Kidney epithelial cell (primary cell): ENCODE data around the gene AMY2A. TPM values are rescaled to one million over a fixed set of nuclear protein-coding genes. Genes with fewer than 3 reads are reported as not detected.
"Not testable (repeated sequence)": the region's sequence is repeated elsewhere in the genome, so short reads cannot be mapped to it uniquely, and the experiment has no call there.

Source experiments
- DNase-seq: peaks from one replicate; pipeline ENCODE4 v3.0.0-alpha.2; 2010; ENCODE audit warnings: low read depth
- H3K27me3 ChIP-seq: 2 replicates; pipeline ENCODE4 v1.6.0; 2011; ENCODE audit warnings: low read length; ENCODE audit not compliant: control insufficient read depth, insufficient read depth
- H3K36me3 ChIP-seq: 2 replicates; pipeline ENCODE4 v1.5.1; 2011; ENCODE audit warnings: low read length; ENCODE audit not compliant: control insufficient read depth, insufficient read depth
- H3K4me3 ChIP-seq: 2 replicates; pipeline ENCODE4 v1.5.1; 2011; ENCODE audit warnings: low read depth, mild to moderate bottlenecking, control low read depth, low read length
- total RNA-seq: library from RNA; depleted of rRNA; stranded (reverse); fragments of >200 nt; gene quantifications from 2 replicates; pipeline ENCODE4 v1.2.3, GENCODE V29; 2015
- TF ChIP-seq, protein P1 (sequence below): IDR thresholded peaks from 2 replicates; pipeline ENCODE4 v1.5.1; 2011; ENCODE audit warnings: mild to moderate bottlenecking, moderate library complexity, low read length, control low read depth, inconsistent platforms; ENCODE audit not compliant: insufficient read depth, poor library complexity, severe bottlenecking

The AMY2A gene
- total RNA-seq, 1 donor from 2014 or later = not detected

DNA sequence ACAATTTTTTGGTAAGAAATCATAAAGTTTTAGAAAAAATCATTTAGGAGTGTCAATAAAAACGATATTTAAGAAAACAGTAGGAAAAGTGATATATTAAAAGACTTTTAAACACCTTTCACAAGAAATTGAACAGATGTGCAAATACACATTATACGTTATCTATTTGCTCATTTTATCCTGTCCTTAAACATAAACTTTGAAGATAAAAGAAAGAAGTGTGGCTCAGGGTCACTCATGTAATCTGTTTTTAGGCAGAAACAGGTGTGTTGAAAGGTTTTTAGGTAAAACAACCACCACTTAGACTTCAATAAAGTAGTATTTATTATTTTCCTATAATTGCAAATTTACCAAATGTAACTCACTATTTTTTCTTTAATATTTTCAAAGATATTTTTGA, 32.7 kb upstream of the AMY2A start:
- no peaks in the 10 kb centered on the region for H3K36me3 ChIP-seq
- TF ChIP-seq, protein P1, sequence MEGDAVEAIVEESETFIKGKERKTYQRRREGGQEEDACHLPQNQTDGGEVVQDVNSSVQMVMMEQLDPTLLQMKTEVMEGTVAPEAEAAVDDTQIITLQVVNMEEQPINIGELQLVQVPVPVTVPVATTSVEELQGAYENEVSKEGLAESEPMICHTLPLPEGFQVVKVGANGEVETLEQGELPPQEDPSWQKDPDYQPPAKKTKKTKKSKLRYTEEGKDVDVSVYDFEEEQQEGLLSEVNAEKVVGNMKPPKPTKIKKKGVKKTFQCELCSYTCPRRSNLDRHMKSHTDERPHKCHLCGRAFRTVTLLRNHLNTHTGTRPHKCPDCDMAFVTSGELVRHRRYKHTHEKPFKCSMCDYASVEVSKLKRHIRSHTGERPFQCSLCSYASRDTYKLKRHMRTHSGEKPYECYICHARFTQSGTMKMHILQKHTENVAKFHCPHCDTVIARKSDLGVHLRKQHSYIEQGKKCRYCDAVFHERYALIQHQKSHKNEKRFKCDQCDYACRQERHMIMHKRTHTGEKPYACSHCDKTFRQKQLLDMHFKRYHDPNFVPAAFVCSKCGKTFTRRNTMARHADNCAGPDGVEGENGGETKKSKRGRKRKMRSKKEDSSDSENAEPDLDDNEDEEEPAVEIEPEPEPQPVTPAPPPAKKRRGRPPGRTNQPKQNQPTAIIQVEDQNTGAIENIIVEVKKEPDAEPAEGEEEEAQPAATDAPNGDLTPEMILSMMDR = no peak
- no peak for DNase-seq
- no peaks in the 10 kb centered on the region for H3K27me3 ChIP-seq
- H3K4me3 ChIP-seq = no peak overlapping the region

DNA sequence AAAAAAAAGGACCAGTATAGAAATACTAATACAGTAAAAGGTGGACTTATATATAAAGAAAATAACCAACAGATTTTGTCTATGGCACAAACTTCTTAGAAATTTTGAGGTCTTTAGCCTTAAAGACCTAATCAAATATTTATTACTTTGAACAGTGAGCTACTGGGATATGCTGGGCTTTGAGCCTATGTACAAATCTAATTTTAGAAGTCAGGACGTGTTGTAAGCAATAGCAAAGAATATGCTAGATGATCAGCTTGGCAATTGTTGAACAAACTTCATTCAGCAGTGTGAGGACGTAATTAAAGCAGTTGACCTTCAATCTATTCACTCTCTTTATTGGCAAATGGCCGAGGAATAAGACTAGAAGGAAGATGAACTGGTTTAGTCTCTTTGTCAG, 14.5 kb upstream of the AMY2A start:
- H3K36me3 ChIP-seq, DNase-seq, H3K4me3 ChIP-seq, H3K27me3 ChIP-seq: not testable (repeated sequence)

DNA sequence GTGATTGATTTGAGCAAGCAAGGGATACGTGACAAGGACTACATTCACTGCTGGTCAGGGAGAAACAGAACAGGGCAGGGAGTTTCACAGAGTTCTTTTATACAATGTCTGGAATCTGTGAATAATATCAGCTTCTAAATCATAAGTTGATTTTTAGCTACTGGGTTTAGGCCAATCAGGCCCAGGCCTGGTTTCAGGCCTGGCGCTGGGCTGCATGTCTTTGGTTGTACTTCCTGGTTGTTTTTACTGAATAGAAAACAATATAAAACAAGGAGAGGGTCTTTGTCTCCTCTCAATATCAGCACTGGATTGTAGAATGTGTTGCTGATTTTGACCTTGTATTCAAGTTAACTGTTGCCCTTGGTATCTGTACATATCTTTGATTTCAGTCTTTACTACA, 865 bp upstream of the AMY2A start:
- DNase-seq = no peak
- TF ChIP-seq, protein P1 = no peak
- Histone ChIP-seq H3K27me3 (no peaks in the 10 kb centered on the region), H3K36me3 (no peaks in the 10 kb centered on the region), H3K4me3 (no peak overlapping the region)

- not testable (repeated sequence) for H3K27me3 ChIP-seq, DNase-seq, H3K36me3 ChIP-seq, H3K4me3 ChIP-seq
Observed at GRCh38 chr1:103627436-103627835, 10.2 kb downstream of the AMY2A start.

GRCh38 chr1:103641194-103641593, 24.0 kb downstream of the AMY2A start:
- not testable (repeated sequence) for H3K36me3 ChIP-seq, H3K27me3 ChIP-seq, H3K4me3 ChIP-seq, DNase-seq

GRCh38 chr1:103643908-103644307, 26.7 kb downstream of the AMY2A start:
- H3K27me3 ChIP-seq, DNase-seq, H3K4me3 ChIP-seq, H3K36me3 ChIP-seq: not testable (repeated sequence)

GRCh38 chr1:103650305-103650704, 33.1 kb downstream of the AMY2A start:
- not testable (repeated sequence) for H3K27me3 ChIP-seq, H3K4me3 ChIP-seq, H3K36me3 ChIP-seq, DNase-seq

DNA sequence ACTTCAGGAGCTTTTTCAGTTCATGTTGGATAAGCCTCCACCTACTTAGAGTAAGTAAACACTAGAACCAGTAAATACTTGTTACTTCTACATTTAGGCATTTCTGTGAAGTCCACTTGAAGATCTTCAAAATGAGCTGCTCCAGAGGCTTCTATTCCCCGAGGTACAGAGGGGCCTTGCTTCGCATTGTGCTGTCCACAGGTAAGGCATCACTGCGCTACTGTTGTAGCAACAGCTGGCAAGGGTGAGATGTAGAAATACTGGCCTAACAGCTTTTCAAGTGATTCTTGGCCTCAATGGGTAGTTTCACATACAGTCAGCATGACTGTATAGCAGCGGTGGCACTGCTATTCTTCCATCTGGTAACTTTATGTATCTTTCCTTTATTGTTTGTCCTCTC, 33.7 kb downstream of the AMY2A start:
- not testable (repeated sequence) for H3K36me3 ChIP-seq, H3K4me3 ChIP-seq, DNase-seq, H3K27me3 ChIP-seq

DNA sequence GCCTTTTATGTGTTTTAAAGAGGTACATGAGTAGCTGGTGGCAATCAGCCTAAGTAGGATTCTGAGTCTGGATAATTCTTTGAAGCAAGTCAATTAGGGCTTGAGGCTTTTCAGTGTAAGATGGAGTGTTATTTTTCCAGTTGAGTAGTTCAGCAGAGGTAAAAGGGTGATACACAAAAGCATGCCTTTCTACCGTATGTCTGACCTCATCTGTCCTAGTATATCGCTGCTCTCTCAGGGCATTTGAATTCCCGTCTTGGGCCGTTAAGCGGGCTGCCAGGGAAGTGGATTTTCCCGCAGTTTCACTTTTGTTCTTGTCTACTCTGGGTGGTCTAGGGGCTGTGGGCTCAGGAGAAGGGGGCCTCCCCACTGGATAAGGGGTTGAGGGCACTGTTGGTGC, 36.9 kb downstream of the AMY2A start:
- not testable (repeated sequence) for H3K4me3 ChIP-seq, H3K36me3 ChIP-seq, H3K27me3 ChIP-seq, DNase-seq

- not testable (repeated sequence) for H3K36me3 ChIP-seq, DNase-seq, H3K4me3 ChIP-seq, H3K27me3 ChIP-seq
Observed at GRCh38 chr1:103655460-103655859, 38.2 kb downstream of the AMY2A start, which contains the start of gene AMY1A. Gene AMY1A (plus strand): TSS chr1:103655760. CDS start chr1:103656331, 571 bp downstream.

Other genes starting within 250 kb of the AMY2A start
- gene RNPC3, start 91.7 kb upstream of the AMY2A start, total RNA-seq = 6.4 and 8.8 TPM in 2 replicates
- gene AMY2B, start 45.8 kb upstream of the AMY2A start, total RNA-seq = 3.4 and 6.3 TPM in 2 replicates
- not detected in 2 replicates for gene AMY1A, start 38.3 kb downstream of the AMY2A start, total RNA-seq
- gene AMY1B, start 78.8 kb downstream of the AMY2A start, total RNA-seq = not detected in 2 replicates
- not detected in 2 replicates for gene AMY1C, start 132.5 kb downstream of the AMY2A start, total RNA-seq